GM19351 (cell line): Measurements from ENCODE around the gene LAMC2.
"Not testable (repeated sequence)": the region's sequence is repeated elsewhere in the genome, so short reads cannot be mapped to it uniquely, and the experiment has no call there.

Source experiments
- ATAC-seq: cut with Tn5 transposase; IDR thresholded peaks from one replicate; pipeline ENCODE4 v1.9.1; 2021; ENCODE audit warnings: mild to moderate bottlenecking, moderate library complexity; ENCODE audit not compliant: unreplicated experiment

LAMC2 gene

GRCh38 chr1:183185941-183186490, at the start of gene LAMC2:
TSS of gene LAMC2 (plus strand) at chr1:183186264. CDS start at chr1:183186353, 89 bp downstream.
- ATAC-seq: no peak

DNA sequence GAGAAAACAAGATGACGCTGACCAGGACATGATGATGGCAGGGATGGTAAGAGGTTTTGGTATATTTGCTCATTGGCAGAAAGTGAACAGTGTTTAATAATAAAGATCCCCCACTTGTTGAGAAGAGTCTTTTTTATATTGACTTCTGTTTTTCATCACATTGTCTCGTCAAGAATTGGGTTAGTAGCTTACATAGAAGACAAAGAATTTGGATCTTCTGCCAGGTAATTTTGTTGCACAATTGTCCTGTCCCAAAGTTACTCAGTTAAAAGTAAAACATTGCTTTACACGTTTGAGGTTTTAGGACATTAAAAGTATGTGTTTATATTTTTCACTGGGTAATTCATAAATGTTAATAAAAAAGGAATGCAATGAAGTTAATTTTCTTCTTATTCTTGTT, 48.3 kb upstream of the LAMC2 start:
- ATAC-seq: no peak

GRCh38 chr1:183138301-183138700, 47.8 kb upstream of the LAMC2 start:
- no peak for ATAC-seq

- no peak for ATAC-seq
Measured at GRCh38 chr1:183139281-183139942, 46.7 kb upstream of the LAMC2 start.

- ATAC-seq: no peak
Measured at GRCh38 chr1:183140633-183141032, 45.4 kb upstream of the LAMC2 start.

- ATAC-seq: no peak
Measured at GRCh38 chr1:183142171-183142570, 43.9 kb upstream of the LAMC2 start.

- ATAC-seq: no peak
Measured at GRCh38 chr1:183143576-183144315, 42.3 kb upstream of the LAMC2 start.

DNA sequence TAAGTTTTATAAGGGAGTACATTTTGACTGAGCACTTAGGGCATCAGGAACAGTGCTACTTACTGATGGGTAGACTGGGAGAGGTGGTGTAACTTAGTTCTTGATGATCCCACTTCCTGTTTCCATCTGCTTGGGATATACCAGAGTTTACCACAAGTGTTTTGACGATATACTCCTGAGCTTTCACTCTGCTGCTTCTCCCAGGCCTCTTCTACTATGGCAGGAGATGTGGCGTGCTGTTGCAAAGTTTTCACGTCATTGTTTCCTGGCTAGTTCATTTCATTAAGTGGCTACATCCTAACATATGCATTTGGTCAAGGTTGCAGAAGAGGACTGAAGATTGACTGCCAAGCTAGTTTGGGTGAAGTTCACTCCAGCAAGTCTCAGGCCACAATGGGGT, 41.3 kb upstream of the LAMC2 start:
- ATAC-seq: no peak

GRCh38 chr1:183147735-183148134, 38.3 kb upstream of the LAMC2 start:
- ATAC-seq: no peak

DNA sequence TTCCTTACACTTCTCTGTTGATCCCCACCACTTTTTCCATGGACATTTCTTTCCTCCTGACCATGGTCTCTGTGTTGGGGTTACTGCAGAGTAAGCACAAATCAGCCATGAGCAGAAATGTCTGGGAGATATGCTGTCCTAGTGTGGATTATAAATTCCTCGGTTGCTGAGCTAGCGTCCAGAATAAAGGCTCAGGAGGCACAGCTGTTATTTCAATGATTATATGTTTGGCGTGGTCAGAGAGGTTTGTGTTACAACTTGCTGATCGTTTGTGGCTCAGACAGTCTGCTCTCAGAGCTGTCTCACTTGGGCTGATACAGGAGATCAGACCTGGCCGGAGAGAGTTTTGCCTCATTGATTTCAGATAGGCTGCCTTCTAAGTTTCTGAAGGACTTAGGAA, 37.5 kb upstream of the LAMC2 start:
- ATAC-seq: no peak

- no peak for ATAC-seq
Measured at GRCh38 chr1:183149273-183149672, 36.8 kb upstream of the LAMC2 start.

- ATAC-seq: not testable (repeated sequence)
Measured at GRCh38 chr1:183150032-183150431, 36.0 kb upstream of the LAMC2 start.

DNA sequence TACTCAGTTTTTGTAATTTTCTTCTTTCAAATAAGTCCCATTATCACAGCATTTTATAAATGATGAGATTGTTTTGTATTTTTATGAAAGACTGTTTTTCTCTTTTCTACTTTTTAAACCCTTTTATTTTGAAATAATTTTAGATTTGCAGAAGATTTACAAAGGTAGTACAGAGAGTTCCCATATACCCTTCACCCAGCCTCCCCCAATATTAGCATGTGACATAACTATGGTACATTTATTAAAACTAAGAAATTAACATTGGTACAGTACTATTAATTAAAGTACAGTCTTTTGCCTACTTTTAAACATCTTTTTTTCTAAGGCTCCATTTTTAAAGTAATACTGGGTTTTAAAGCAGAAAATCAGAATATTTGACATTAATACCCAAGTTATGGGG, 35.6 kb upstream of the LAMC2 start:
- no peak for ATAC-seq

- ATAC-seq: no peak
Measured at GRCh38 chr1:183152180-183152579, 33.9 kb upstream of the LAMC2 start.

DNA sequence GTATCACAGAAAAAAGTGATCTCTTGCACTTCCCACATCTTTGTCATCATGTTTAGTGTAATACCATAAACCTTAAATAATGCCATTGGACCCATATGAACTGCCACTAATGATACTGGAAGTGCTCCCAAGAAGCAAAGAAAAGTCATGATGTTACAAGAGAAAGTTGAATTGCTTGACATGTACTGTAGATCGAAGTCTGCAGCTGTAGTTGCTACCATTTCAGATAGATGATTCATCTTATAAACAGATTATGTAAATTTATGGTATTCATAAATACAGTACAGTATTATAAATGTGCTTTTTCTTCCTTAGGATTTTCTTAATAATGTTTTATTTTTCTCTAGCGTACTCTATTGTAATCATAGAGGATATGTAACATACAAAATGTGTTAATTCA, 30.1 kb upstream of the LAMC2 start:
- ATAC-seq: no peak

DNA sequence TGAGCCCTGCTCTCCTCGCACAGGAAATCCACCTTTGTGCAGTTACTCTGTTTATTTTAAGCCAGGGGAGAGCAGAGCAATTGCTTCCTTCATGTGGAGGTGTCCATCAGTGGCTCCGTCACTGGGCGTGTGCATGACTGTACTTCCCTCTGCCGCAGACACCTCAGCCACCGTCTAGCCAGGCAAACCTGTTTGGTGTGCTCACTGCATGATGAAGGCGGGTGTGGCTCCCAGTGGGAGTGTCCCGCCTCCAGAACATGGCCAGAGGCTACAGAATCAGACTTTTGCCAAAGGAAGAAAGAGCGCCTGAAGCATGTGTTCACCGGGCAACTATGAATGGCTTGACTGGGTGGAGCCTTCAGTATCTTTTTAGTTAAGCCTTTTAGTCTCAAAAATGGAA, 26.1 kb upstream of the LAMC2 start:
- ATAC-seq: no peak

DNA sequence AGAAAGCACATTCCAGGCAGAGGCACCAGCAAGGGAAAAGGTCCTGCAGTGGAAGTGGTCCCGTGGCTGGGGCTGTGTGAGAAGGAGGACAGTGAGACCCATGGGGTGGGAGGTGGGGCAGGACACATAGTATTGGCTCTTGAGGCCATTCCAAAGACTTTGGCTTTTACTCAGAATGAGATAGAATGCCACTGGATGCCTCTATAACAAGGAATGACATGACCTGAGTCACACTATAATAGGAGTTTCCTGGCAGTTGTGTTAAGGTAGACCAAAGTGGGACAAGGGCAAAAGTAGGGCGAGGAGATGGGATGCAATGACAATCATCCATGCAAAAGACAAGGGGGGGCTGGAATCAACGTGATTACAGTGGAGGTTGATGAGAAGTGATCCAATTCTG, 24.7 kb upstream of the LAMC2 start:
- ATAC-seq: no peak

- no peak for ATAC-seq
Measured at GRCh38 chr1:183163316-183163715, 22.7 kb upstream of the LAMC2 start.

DNA sequence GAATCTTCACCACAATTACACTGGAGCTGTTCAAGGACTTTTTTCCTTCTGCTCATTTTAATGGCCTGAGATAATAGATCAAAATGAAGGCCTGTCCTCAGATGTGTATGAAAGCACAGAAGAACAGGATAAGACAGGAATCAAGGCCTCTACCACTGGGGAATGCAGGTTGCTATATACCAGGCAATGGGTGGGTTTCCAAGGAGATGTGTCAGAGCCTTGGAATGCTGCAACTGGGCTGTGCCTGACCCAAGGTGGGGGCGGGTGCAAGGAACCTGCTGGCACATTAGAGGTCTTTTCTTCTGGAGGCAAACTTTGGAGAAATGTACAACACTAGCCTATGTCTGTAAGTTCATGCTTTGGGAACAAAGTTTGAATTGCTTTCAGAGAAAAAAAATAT, 21.7 kb upstream of the LAMC2 start:
- ATAC-seq: no peak

DNA sequence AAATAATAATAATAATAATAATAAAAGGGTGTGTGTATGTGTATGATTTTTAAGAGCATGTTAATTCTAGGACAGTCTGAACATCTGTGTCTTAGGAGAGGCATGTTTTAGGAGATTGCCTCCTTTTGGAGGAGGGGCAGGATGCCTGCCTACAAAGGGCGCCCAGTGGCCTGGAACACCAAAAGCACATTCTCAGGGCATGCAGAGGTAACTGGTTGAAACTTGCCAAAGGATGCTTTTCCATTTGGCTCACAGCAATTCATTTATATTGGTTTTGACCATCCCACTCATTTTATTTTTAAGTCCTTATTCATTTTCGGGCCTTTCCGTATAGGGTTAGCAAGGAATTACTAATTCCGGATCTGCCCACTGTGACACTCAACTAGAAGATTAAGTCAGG, 21.1 kb upstream of the LAMC2 start:
- ATAC-seq: no peak

DNA sequence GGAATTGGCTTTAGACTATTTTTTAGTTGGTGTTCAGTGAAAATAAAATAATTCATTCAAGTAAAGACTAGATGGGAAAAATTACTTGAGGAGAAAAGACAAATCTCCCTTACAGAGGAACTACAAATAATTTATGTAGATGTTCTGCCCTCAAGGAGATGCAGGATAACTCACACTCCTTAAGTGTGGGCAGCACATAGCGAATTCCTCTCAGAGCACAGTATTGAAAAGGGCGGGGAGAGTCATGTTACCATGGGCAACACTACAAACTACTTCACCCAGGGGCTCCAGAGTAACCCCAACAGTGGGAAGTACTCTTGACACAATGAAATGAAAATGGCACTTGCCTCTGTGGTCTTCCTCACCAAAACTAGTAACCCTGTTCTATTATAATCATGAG, 20.6 kb upstream of the LAMC2 start:
- no peak for ATAC-seq

GRCh38 chr1:183166454-183166853, 19.6 kb upstream of the LAMC2 start:
- no peak for ATAC-seq
